NCI-H2196 (cell line): Measurements from ENCODE around the gene GGACT.

Experiments used
- DNase-seq: peaks from one replicate; lab custom pipeline; 2025; ENCODE audit not compliant: unreplicated experiment; lab: John Stamatoyannopoulos, UW

The GGACT gene

DNA sequence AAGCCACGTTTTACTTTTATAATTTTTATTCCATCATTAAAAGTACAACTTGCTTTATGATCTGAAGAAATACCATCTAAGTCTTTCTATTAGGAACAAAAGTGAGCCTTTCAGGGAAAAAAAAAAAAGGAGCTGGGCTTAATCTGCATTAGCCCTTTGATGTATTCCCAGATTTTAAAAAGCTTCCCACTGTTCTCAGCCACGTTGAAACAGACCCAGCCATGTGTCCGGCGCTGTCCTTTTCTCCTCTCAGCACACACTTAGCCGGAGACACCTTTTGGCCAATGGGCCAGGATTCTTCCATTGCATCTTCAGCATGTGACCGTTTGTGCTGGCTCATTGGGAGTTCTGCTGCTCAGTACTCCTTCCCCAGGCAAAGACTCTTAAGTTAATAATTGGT is 105.5 kb downstream of the GGACT start:
- DNase-seq = no peak

DNA sequence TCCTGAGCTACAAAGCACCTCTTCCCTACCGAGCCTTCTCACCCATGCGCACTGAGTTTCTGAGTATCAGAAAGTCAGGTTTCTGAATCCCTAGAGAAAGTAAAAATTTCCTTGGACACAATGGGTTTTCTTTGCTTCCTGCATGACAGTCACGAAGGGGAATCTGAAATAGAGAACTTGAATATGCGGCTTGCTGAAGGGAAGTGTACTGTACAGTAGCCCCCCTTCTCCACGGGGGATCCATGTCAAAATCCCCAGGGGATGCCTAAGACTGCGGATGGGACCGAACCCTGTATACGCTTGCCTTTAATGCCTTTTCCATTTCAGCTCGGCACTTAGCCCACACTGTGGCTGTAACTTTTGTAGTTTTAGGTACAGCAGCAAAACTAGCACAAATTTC is 107.9 kb downstream of the GGACT start:
- no peak for DNase-seq
